Spinal cord (tissue), 10 donors: ENCODE measurements around the gene PSMA1. TPM values are rescaled to one million over a fixed set of nuclear protein-coding genes. Genes with fewer than 3 reads are reported as not detected.
A peak's percentile ranks its signal among the peaks of the same experiment; 100 is the strongest.

ENCODE experiments used
- DNase-seq, 6 donors: peaks; one replicate each; pipeline versions ENCODE4 v3.0.0 to v3.0.0-alpha.2; 2013 to 2015; ENCODE audit warnings: low spot score in 6 of 6, low read depth in 4 of 6
- H3K27ac ChIP-seq: one replicate; pipeline ENCODE4 v1.5.1; 2013; ENCODE audit warnings: low read depth, low read length, control low read depth
- H3K27me3 ChIP-seq: one replicate; pipeline ENCODE4 v1.6.1; 2013; ENCODE audit warnings: low read length; ENCODE audit not compliant: control insufficient read depth, insufficient read depth
- H3K36me3 ChIP-seq: one replicate; pipeline ENCODE4 v1.6.1; 2013; ENCODE audit warnings: low read length; ENCODE audit not compliant: control insufficient read depth, insufficient read depth
- H3K4me1 ChIP-seq: one replicate; pipeline ENCODE4 v1.6.1; 2013; ENCODE audit warnings: low read length; ENCODE audit not compliant: control insufficient read depth, insufficient read depth
- H3K4me3 ChIP-seq: one replicate; pipeline ENCODE4 v1.5.1; 2013; ENCODE audit warnings: low read depth, low read length, control low read depth
- H3K9me3 ChIP-seq: one replicate; pipeline ENCODE4 v1.6.1; 2013; ENCODE audit warnings: low read length; ENCODE audit not compliant: control insufficient read depth, insufficient read depth
- WGBS: methylation state at CpG from one replicate; pipeline ENCODE4 v1.1.5; 2013; ENCODE audit warnings: missing lambda C conversion rate; ENCODE audit not compliant: insufficient coverage; 5-methylcytosine and 5-hydroxymethylcytosine counted together
- polyA plus RNA-seq, 2 donors: library from polyadenylated mRNA; unstranded; fragments of 120-200 nt; gene quantifications; one replicate each; pipeline ENCODE4 v1.2.1, GENCODE V29; 2013; ENCODE audit not compliant: insufficient read length in 2 of 2
- total RNA-seq, 2 donors: library from RNA; depleted of rRNA in 1 of 2; stranded (reverse); fragments of 120-200 nt in 1 of 2; fragments of >200 nt in 1 of 2; gene quantifications; one replicate each; pipeline versions ENCODE4 v1.2.3 to v1.2.4, GENCODE V29; 2013 to 2014
- donor health status: healthy.

The PSMA1 gene
- total and polyA plus RNA-seq, 4 donors: 135 to 157 (median 149) TPM

DNA sequence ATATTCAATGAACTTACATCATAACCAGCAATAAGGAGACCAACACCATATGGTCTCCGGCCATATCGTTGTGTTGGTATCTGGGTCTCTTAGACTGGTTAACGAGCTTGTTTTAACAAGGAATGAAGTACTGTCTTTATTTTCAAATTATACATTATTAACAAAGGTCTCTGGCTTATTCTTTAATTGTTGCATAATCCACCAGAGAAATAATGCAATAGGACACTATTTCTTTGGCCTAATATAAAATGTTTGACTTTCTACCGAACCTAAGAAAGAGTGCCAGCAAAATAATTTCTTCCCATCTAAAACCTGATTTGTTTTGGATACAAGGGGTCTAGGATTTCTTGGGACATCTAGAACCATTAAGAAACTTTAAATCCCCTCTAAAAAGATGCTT, 6.4 kb downstream of the PSMA1 start:
- WGBS: no CpG with 5 or more reads among the region's 4 CpGs
- Histone ChIP-seq H3K9me3 (no peaks in the 10 kb centered on the region), H3K36me3 (peaks cover 27% of the 10 kb centered on the region), H3K27me3 (no peaks in the 10 kb centered on the region), H3K4me3 (no peak overlapping the region), H3K27ac (no peak overlapping the region), H3K4me1 (no peaks in the 10 kb centered on the region)
- no peak for DNase-seq

DNA sequence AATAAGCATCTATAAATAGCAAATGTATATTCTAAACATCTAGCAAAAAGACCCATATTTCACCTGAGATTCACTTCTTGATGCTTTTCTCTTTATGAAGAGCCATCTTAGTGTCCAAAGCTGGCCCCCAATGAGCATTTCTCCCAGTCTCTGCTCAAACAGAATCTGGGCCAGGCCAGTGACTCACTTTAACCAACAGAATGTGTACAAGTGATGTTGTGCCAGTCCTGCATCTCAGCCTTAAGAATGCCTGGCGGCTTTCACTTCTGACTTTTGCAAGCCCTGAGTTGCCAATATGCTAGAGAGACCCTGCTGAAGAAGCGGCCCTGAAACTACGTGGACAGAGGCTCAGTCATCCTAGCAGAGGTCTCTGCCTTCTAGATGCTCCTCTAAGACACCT, 13.7 kb downstream of the PSMA1 start:
- Histone ChIP-seq H3K27me3 (no peaks in the 10 kb centered on the region), H3K4me1 (no peaks in the 10 kb centered on the region), H3K27ac (no peak overlapping the region), H3K4me3 (no peak overlapping the region), H3K36me3 (peaks cover 35% of the 10 kb centered on the region), H3K9me3 (no peaks in the 10 kb centered on the region)
- WGBS: 97% methylated on average over 3 of the region's 3 CpGs
- DNase-seq: no peak

DNA sequence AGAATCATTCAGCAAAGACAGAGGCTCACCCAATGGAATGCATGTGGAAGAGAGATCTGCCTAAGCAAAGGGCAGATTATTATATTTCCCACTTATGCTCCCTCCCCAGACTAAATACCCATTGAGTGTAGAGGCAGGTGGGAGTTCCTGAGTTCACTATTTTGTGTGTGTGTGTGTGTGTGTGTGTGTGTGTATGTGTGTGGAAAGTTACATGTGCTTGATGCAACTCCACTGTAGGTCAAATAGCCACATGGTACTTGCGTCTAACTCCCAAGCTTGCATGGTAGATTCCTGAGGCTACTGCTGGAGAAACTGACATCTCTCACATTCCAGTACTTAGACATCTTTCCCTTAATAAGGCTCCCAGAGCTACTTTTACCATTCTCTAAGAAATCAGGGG, 17.2 kb downstream of the PSMA1 start:
- WGBS: no CpG with 5 or more reads among the region's 1 CpG
- H3K9me3 ChIP-seq: no peaks in the 10 kb centered on the region
- H3K36me3 ChIP-seq: peaks cover 22% of the 10 kb centered on the region
- H3K4me3 ChIP-seq: no peak overlapping the region
- no peaks in the 10 kb centered on the region for H3K27me3 ChIP-seq
- no peak overlapping the region for H3K27ac ChIP-seq
- no peaks in the 10 kb centered on the region for H3K4me1 ChIP-seq
- DNase-seq: no peak

DNA sequence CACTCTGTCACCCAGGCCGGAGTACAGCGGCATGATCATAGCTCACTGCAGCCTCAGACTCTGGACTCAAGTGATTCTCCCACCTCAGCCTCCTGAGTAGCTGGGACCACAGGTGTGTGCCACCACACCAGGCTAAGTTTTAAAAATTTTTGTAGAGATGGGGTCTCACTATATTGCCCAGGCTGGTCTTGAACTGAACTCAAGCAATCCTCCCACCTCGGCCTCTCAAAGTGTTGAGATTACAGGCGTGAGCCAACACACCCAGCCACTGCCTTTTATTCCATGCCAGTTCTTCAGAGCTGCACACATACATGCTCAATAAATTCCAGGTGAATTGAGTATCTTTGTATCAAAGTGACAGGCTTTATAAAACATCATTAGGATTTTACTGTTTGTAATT, 18.1 kb downstream of the PSMA1 start:
- H3K4me1 ChIP-seq: no peaks in the 10 kb centered on the region
- WGBS: no CpG with 5 or more reads among the region's 4 CpGs
- H3K27ac ChIP-seq: no peak overlapping the region

DNA sequence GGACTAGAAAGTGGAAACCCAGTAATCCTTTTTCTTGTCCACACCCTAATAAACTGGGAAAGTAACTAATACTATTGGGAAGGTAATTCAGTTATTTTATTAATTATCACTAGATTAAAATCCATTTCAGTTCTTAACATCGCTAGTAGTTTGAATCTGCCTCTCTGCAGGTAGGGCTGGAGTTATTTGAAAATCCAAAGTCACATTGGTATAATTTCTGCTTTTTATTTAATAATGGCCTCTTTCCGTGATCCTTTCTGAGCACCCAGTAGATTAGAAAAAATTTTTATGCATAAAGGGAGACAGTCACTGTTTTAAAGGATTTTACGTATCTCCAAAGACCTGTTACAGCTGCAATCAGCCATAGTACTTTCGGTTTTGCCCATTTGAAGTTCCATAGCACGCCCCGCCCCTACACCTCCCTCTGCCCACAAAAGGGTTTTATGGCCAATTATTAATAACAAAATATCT, 20.0 kb downstream of the PSMA1 start:
- peak; percentile 6 to 53 (median 23) for DNase-seq
- H3K27me3 ChIP-seq: no peaks in the 10 kb centered on the region
- peaks cover 6% of the 10 kb centered on the region for H3K36me3 ChIP-seq
- H3K27ac ChIP-seq: peak overlapping the region; percentile 95
- H3K9me3 ChIP-seq: no peaks in the 10 kb centered on the region
- WGBS: 0% methylated on average over 2 of the region's 6 CpGs
- no peaks in the 10 kb centered on the region for H3K4me1 ChIP-seq
- peak overlapping the region; percentile 94 for H3K4me3 ChIP-seq

More for the DNA sequence above, 18.1 kb downstream of the PSMA1 start:
- no peak for DNase-seq
- Histone ChIP-seq H3K27me3 (no peaks in the 10 kb centered on the region), H3K36me3 (peaks cover 16% of the 10 kb centered on the region), H3K4me3 (no peak overlapping the region), H3K9me3 (no peaks in the 10 kb centered on the region)

DNA sequence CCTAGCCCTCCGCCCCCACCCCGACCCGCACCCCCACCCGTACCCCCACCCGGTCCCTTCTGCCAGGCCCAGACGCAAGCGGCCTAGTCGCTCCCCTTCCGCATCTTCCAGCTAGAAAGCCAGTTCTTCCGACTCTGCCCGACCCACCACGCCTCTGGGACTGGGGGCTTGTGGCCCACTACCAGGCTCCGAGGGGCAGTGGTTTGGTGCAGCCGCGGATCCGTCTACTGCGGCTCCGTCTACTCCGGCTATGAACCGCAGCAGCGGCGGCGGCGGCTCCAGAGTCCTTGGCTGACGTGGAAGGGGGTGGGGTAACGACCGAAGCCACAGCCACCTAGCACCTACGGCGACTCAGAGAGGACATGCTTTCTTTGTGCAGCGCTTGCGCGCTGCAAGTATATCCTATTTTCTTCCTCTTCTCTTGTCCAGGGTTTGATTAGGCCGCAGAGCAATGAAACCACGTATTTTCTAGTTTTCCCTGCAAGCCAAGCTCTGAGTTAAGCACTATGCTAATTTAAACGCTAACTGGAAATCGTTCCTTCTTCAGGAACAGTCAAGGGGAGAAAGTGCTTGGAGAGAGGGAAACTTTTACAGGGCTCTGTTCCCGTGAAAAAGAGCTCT, 20.5 kb downstream of the PSMA1 start, which contains the start of gene COPB1:
Gene COPB1 (minus strand): TSS at position 252 of the 621 bp plus-strand sequence. CDS start 883 bp downstream, outside the sequence.
- WGBS: under 1% methylated on average over 29 of the region's 37 CpGs
- DNase-seq: peak; percentile 88 to 98 (median 94)
- Histone ChIP-seq H3K36me3 (peaks cover 6% of the 10 kb centered on the region), H3K9me3 (no peaks in the 10 kb centered on the region), H3K4me3 (peak within 1 kb of the TSS; percentile 94), H3K4me1 (no peaks in the 10 kb centered on the region), H3K27ac (peak within 1 kb of the TSS; percentile 95), H3K27me3 (no peaks in the 10 kb centered on the region)

DNA sequence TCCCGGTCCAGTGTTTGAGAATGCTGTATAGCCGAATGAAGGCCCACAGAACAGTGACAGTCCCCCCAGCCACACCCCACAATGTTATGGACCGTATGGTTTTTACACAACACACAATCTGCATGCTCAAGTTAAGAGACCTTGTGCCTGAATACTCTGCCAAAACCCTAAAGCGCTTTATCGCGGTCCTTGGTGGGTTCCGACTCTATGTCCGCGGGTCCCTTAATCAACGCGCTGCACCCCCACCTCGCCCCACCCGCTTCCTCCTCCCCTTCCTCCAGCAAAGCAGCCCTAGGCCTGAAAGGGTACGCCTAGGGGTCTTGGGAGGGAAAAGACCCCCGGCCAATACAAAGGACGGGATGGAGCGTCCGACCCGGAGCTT, 21.0 kb downstream of the PSMA1 start:
- 0% methylated on average over 6 of the region's 19 CpGs for WGBS
- peaks cover 4% of the 10 kb centered on the region for H3K36me3 ChIP-seq
- no peak for DNase-seq
- H3K4me1 ChIP-seq: no peaks in the 10 kb centered on the region
- peak overlapping the region; percentile 94 for H3K4me3 ChIP-seq
- no peak overlapping the region for H3K27ac ChIP-seq
- H3K27me3 ChIP-seq: no peaks in the 10 kb centered on the region
- no peaks in the 10 kb centered on the region for H3K9me3 ChIP-seq

DNA sequence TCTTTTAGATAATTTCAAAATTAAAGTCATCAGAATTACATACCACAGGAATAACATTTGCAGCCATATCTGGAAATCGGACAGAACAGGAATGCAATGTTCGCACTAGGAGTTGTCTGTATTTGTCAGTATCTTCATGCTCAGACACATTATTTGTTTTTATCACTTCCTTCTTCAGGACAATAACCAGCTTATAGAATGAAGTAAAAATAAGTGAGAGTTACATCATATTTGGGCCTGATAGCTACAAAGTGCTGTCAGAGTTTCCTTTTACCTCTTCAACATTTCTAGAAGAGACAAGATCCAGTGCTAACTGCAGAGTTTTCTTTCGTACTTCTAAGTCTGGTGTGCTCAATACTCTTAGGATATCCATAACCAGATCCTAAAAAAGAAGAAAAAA, 39.5 kb downstream of the PSMA1 start:
- H3K36me3 ChIP-seq: peaks cover 45% of the 10 kb centered on the region

DNA sequence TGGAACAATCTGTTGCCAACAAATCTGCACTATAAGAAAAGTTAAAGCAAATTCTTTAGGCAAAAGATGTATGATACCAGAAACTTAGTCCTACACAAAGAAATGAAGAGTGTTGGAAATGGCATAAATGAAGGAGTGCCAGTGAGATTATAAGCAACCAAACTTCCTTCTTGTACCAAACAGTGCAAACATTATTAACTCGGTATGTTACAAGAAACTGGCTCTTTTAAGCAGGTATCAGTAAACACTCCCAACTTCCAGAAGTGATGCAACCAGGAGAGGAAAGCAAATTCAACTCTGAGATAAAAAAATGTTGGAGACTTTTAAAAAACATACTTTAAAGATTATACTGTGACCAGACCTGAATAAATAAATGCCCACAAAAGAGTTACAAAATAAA, 49.1 kb downstream of the PSMA1 start:
- Histone ChIP-seq H3K36me3 (peaks cover 31% of the 10 kb centered on the region), H3K4me1 (no peaks in the 10 kb centered on the region), H3K27me3 (no peaks in the 10 kb centered on the region), H3K27ac (no peak overlapping the region), H3K9me3 (no peaks in the 10 kb centered on the region), H3K4me3 (no peak overlapping the region)
- no CpG with 5 or more reads among the region's 1 CpG for WGBS
- DNase-seq: no peak

More for the DNA sequence above, 39.5 kb downstream of the PSMA1 start:
- no peak for DNase-seq
- WGBS: no CpG with 5 or more reads among the region's 3 CpGs
- no peaks in the 10 kb centered on the region for H3K27me3 ChIP-seq
- H3K9me3 ChIP-seq: no peaks in the 10 kb centered on the region
- H3K27ac ChIP-seq: no peak overlapping the region
- H3K4me1 ChIP-seq: no peaks in the 10 kb centered on the region
- H3K4me3 ChIP-seq: no peak overlapping the region

DNA sequence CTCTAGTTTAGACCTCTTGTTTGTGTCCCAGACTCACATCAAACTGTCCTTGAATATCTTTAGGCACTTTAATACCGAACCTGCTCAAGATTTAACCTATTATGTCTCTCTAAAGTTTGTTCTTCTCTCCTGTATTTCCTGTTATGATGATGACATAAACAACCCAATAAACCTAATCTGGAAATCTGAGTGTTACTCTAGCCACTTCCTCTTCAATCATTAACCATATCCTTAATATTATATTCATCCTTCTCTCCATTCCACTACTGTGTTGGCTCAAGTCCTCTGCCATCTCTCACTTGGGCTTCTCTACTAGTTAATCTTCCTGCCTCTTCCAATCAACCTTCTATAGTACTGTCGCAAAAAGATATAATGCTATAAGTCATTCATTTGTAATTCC, 56.6 kb downstream of the PSMA1 start:
- Histone ChIP-seq H3K36me3 (peaks cover 27% of the 10 kb centered on the region), H3K27me3 (no peaks in the 10 kb centered on the region)

More for the DNA sequence above, 56.6 kb downstream of the PSMA1 start:
- Histone ChIP-seq H3K27ac (no peak overlapping the region), H3K9me3 (no peaks in the 10 kb centered on the region), H3K4me3 (no peak overlapping the region), H3K4me1 (no peaks in the 10 kb centered on the region)
- WGBS: 80% methylated on average over 1 of the region's 2 CpGs
- DNase-seq: no peak
